Measurements from ENCODE around the gene DOHH.

The DOHH gene

GRCh38 chr19:3507371-3508120 lies 7.1 kb upstream of the DOHH start:
- DNase-seq (ENCODE audit: low read depth), result no peak
- H3K4me3 ChIP-seq (ENCODE audit: control insufficient read depth, low read depth, low read length), result peak overlapping the region; percentile 77
- TF ChIP-seq CTCF (conservative IDR thresholded peaks at IDR 0.05; ENCODE audit: control insufficient read depth, insufficient read depth, low read depth, low read length), result no peak

- TF ChIP-seq CTCF (conservative IDR thresholded peaks at IDR 0.05; ENCODE audit: control insufficient read depth, insufficient read depth, low read depth, low read length), result no peak
- no peak for DNase-seq (ENCODE audit: low read depth)
- peak overlapping the region; percentile 77 for H3K4me3 ChIP-seq (ENCODE audit: control insufficient read depth, low read depth, low read length)
These were observed 6.2 kb upstream of the DOHH start for GRCh38 chr19:3506384-3507340.

- peak within 1 kb of the TSS; percentile 79 for H3K4me3 ChIP-seq (ENCODE audit: control insufficient read depth, low read depth, low read length)
- no peak for TF ChIP-seq CTCF (conservative IDR thresholded peaks at IDR 0.05; ENCODE audit: control insufficient read depth, insufficient read depth, low read depth, low read length)
- DNase-seq (ENCODE audit: low read depth), result peak; percentile 98
These were observed 5.3 kb upstream of the DOHH start, which contains the start of gene FZR1 for GRCh38 chr19:3505598-3506383. TSS of gene FZR1 (plus strand) at chr19:3506311. CDS start at chr19:3522990, 16,679 bp downstream.

GRCh38 chr19:3504735-3505134 lies 4.3 kb upstream of the DOHH start:
- no peak for TF ChIP-seq CTCF (conservative IDR thresholded peaks at IDR 0.05; ENCODE audit: control insufficient read depth, insufficient read depth, low read depth, low read length)
- DNase-seq (ENCODE audit: low read depth), result no peak
- no peak overlapping the region for H3K4me3 ChIP-seq (ENCODE audit: control insufficient read depth, low read depth, low read length)

GRCh38 chr19:3503036-3503572 lies 2.6 kb upstream of the DOHH start:
- no peak for TF ChIP-seq CTCF (conservative IDR thresholded peaks at IDR 0.05; ENCODE audit: control insufficient read depth, insufficient read depth, low read depth, low read length)
- H3K4me3 ChIP-seq (ENCODE audit: control insufficient read depth, low read depth, low read length), result no peak overlapping the region
- DNase-seq (ENCODE audit: low read depth), result peak; percentile 35

GRCh38 chr19:3501780-3502179 lies 1.3 kb upstream of the DOHH start:
- DNase-seq (ENCODE audit: low read depth), result no peak
- no peak overlapping the region for H3K4me3 ChIP-seq (ENCODE audit: control insufficient read depth, low read depth, low read length)
- no peak for TF ChIP-seq CTCF (conservative IDR thresholded peaks at IDR 0.05; ENCODE audit: control insufficient read depth, insufficient read depth, low read depth, low read length)
